ENCODE measurements around the gene HYAL3. TPM values are rescaled to one million over a fixed set of nuclear protein-coding genes. Genes with fewer than 3 reads are reported as not detected.

HYAL3 gene
- total and polyA plus RNA-seq, 2 of the 13 experiments (the other 11 are each of a cell fraction or from before 2014, with no cell fraction given), result 5.5 to 10.4 TPM

DNA sequence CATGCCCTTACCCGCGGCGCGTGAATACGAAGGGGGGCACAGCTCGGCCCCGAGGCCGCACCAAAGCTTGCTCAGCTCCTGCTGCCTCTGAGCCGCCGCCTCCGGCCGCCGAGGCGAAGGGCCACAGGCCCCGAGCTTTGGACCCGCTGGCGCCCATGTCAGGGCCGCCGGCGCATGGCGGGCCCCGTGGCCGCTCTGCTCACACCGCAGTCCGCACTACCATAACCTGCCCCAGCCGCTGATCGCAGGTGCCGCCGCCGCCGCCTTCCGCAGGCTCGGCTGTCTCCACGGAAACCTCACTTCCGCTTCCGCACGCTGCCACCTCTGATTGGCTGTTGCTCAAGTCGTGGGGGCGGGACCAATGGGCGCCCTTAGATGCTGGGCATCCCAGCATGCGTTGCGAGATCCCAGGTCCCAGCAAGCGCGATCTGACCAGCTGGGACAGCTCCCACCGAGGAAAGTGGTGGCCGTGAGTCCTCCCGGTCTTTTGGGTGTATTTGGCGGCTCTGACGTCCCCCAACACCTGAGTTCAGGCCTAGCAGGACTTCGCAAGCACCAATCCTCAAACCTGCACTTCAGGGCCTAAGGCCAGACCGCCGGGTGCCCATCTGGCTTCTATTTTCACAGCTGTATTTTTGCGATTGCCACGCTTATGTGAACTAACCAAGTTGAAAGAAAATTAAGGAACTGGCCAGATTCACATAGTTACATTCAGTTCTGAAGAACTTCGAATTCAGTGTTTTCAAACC lies 28.9 kb upstream of the HYAL3 start, which contains the start of gene TUSC2 (continued):
- TF ChIP-seq, protein P1, sequence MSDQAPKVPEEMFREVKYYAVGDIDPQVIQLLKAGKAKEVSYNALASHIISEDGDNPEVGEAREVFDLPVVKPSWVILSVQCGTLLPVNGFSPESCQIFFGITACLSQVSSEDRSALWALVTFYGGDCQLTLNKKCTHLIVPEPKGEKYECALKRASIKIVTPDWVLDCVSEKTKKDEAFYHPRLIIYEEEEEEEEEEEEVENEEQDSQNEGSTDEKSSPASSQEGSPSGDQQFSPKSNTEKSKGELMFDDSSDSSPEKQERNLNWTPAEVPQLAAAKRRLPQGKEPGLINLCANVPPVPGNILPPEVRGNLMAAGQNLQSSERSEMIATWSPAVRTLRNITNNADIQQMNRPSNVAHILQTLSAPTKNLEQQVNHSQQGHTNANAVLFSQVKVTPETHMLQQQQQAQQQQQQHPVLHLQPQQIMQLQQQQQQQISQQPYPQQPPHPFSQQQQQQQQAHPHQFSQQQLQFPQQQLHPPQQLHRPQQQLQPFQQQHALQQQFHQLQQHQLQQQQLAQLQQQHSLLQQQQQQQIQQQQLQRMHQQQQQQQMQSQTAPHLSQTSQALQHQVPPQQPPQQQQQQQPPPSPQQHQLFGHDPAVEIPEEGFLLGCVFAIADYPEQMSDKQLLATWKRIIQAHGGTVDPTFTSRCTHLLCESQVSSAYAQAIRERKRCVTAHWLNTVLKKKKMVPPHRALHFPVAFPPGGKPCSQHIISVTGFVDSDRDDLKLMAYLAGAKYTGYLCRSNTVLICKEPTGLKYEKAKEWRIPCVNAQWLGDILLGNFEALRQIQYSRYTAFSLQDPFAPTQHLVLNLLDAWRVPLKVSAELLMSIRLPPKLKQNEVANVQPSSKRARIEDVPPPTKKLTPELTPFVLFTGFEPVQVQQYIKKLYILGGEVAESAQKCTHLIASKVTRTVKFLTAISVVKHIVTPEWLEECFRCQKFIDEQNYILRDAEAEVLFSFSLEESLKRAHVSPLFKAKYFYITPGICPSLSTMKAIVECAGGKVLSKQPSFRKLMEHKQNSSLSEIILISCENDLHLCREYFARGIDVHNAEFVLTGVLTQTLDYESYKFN (CRISPR knock-in tag; conservative IDR thresholded peaks at IDR 0.05), result no peak
- TF ChIP-seq CCDC6 (CRISPR knock-in tag; IDR thresholded peaks at IDR 0.05) (no peak; the same call in 1 of the 2 replicates), BHLHE40 (IDR thresholded peaks at IDR 0.05; ENCODE audit: low read length) (no peak), ZNF558 (CRISPR knock-in tag; IDR thresholded peaks at IDR 0.05; ENCODE audit: borderline replicate concordance) (no peak), LCORL (IDR thresholded peaks at IDR 0.05) (no peak), LCORL (CRISPR knock-in tag; IDR thresholded peaks at IDR 0.05) (peak; percentile 50; the same call in 1 of the 2 replicates), ZNF619 (CRISPR knock-in tag; IDR thresholded peaks at IDR 0.05) (peak; percentile 47; the same call in 1 of the 2 replicates), MLLT10 (CRISPR knock-in tag; IDR thresholded peaks at IDR 0.05) (no peak), ZNF788 (CRISPR knock-in tag; IDR thresholded peaks at IDR 0.05; ENCODE audit: borderline replicate concordance) (peak; percentile 50; the same call in 1 of the 2 replicates), ZNF652 (CRISPR knock-in tag; IDR thresholded peaks at IDR 0.05; ENCODE audit: borderline replicate concordance, low read depth) (no peak), ZNF329 (CRISPR knock-in tag; IDR thresholded peaks at IDR 0.05; ENCODE audit: low read depth) (no peak), ZNF737 (CRISPR knock-in tag; IDR thresholded peaks at IDR 0.05; ENCODE audit: borderline replicate concordance) (no peak), HNRNPUL1 (IDR thresholded peaks at IDR 0.05; ENCODE audit: low read depth, low read length) (no peak)
- TF ChIP-seq, protein P2, sequence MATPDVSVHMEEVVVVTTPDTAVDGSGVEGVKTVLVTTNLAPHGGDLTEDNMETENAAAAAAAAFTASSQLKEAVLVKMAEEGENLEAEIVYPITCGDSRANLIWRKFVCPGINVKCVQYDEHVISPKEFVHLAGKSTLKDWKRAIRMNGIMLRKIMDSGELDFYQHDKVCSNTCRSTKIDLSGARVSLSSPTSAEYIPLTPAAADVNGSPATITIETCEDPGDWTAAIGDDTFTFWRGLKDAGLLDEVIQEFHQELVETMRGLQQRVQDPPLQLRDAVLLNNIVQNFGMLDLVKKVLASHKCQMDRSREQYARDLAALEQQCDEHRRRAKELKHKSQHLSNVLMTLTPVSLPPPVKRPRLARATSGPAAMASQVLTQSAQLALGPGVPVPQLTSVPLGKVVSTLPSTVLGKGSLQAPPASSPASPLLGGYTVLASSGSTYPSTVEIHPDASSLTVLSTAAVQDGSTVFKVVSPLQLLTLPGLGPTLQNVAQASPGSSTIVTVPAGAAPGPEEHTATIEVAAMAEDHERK (CRISPR knock-in tag; IDR thresholded peaks at IDR 0.05; ENCODE audit: low read depth), result no peak
- TF ChIP-seq, protein P3, sequence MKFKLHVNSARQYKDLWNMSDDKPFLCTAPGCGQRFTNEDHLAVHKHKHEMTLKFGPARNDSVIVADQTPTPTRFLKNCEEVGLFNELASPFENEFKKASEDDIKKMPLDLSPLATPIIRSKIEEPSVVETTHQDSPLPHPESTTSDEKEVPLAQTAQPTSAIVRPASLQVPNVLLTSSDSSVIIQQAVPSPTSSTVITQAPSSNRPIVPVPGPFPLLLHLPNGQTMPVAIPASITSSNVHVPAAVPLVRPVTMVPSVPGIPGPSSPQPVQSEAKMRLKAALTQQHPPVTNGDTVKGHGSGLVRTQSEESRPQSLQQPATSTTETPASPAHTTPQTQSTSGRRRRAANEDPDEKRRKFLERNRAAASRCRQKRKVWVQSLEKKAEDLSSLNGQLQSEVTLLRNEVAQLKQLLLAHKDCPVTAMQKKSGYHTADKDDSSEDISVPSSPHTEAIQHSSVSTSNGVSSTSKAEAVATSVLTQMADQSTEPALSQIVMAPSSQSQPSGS (CRISPR knock-in tag; IDR thresholded peaks at IDR 0.05), result peak; percentile 39; the same call in 1 of the 2 replicates
